ENCODE data around the gene CEBPB. TPM values are rescaled to one million over a fixed set of nuclear protein-coding genes. Genes with fewer than 3 reads are reported as not detected.

Gene CEBPB
- total RNA-seq, 1 experiment from 2014 or later, result 22.6 TPM

DNA sequence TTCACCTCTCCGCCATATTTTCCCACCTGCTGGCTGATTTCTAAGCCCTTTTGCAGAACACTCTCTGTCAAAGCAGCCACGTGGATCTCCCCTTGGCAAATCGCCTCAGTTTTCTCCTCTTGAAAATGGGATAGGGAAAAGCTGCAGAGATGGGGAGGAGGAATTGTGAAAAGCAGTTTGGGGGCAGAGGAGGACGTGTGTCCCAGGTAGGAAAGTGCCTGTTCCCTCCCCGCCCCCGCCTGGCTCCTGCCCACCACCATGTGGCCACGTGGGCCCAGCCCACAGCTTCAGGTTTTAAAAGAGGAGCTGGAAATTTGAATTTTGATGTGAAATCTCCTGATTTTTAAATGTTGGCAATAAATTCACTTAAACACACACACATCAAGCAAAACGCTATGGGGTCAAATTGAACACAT lies 3.6 kb upstream of the CEBPB start:
- no peak overlapping the region for H3K27ac ChIP-seq (ENCODE audit: insufficient read length, low read depth, low read length)
- no peak overlapping the region for H3K4ac ChIP-seq (ENCODE audit: low read depth, low read length)
- H3K4me2 ChIP-seq (ENCODE audit: insufficient read depth, insufficient read length, low read length), result no peak overlapping the region
- H3K9me3 Mint-ChIP-seq, result no peaks in the 10 kb centered on the region; a peak in 3 of 5 replicates
- no peak overlapping the region for H2BK5ac ChIP-seq (ENCODE audit: insufficient read length, low read length)
- H4K5ac ChIP-seq (ENCODE audit: insufficient read length, low read depth, low read length), result no peak overlapping the region
- H3K79me2 ChIP-seq (ENCODE audit: insufficient read depth, low read length), result no peaks in the 10 kb centered on the region
- H3K9ac ChIP-seq (ENCODE audit: extremely low read depth, insufficient read length, low read length), result no peak overlapping the region
- no CpG with 5 or more reads among the region's 8 CpGs for WGBS (ENCODE audit: extremely low coverage, insufficient read length, low lambda C conversion rate)
- H2BK20ac ChIP-seq (ENCODE audit: low read depth, low read length, poor library complexity, severe bottlenecking), result no peak overlapping the region
- H3K4me1 ChIP-seq (ENCODE audit: insufficient read depth, low read length), result no peaks in the 10 kb centered on the region
- H3K27me3 Mint-ChIP-seq (ENCODE audit: low read depth), result peaks cover 11% of the 10 kb centered on the region
- H3K9me3 ChIP-seq (ENCODE audit: control insufficient read depth, low read depth, low read length), result no peaks in the 10 kb centered on the region
- no peak overlapping the region; a peak in 1 of 5 replicates for H3K4me3 Mint-ChIP-seq
- no peak for DNase-seq
- no peak overlapping the region for H4K91ac ChIP-seq (ENCODE audit: insufficient read length, low read depth, low read length)
- H3K23ac ChIP-seq (ENCODE audit: insufficient read length, low read depth, low read length), result no peak overlapping the region
- no peak overlapping the region for H3K14ac ChIP-seq (ENCODE audit: insufficient read depth, low read length)
- H3K79me1 ChIP-seq (ENCODE audit: insufficient read depth, low read depth, low read length, poor library complexity, severe bottlenecking), result no peaks in the 10 kb centered on the region
- H2BK120ac ChIP-seq (ENCODE audit: low read depth, low read length, poor library complexity, severe bottlenecking), result no peak overlapping the region
- TF ChIP-seq, protein P1, sequence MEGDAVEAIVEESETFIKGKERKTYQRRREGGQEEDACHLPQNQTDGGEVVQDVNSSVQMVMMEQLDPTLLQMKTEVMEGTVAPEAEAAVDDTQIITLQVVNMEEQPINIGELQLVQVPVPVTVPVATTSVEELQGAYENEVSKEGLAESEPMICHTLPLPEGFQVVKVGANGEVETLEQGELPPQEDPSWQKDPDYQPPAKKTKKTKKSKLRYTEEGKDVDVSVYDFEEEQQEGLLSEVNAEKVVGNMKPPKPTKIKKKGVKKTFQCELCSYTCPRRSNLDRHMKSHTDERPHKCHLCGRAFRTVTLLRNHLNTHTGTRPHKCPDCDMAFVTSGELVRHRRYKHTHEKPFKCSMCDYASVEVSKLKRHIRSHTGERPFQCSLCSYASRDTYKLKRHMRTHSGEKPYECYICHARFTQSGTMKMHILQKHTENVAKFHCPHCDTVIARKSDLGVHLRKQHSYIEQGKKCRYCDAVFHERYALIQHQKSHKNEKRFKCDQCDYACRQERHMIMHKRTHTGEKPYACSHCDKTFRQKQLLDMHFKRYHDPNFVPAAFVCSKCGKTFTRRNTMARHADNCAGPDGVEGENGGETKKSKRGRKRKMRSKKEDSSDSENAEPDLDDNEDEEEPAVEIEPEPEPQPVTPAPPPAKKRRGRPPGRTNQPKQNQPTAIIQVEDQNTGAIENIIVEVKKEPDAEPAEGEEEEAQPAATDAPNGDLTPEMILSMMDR (conservative IDR thresholded peaks at IDR 0.05), result no peak
- no peaks in the 10 kb centered on the region for H3K23me2 ChIP-seq (ENCODE audit: insufficient read length, low read depth, low read length, poor library complexity, severe bottlenecking)
- no peaks in the 10 kb centered on the region for H3K27me3 ChIP-seq (ENCODE audit: insufficient read depth, low read length)
- H4K8ac ChIP-seq (replicated peaks; ENCODE audit: insufficient read length, low read depth, low read length), result no peak overlapping the region
- no peak overlapping the region for H2AFZ ChIP-seq (ENCODE audit: low read length)
- no peak overlapping the region for H2BK15ac ChIP-seq (ENCODE audit: low read depth, low read length)
- H2BK12ac ChIP-seq (ENCODE audit: insufficient read length, low read depth, low read length), result no peak overlapping the region
- no peak overlapping the region for H3T11ph ChIP-seq (ENCODE audit: low read length)
- H3K4me1 Mint-ChIP-seq, result peaks cover 16 to 29% of the 10 kb centered on the region in 2 experiments
- H3K18ac ChIP-seq (ENCODE audit: insufficient read length, low read depth, low read length), result no peak overlapping the region
- H3K56ac ChIP-seq (ENCODE audit: insufficient read length, low read depth, low read length), result no peak overlapping the region
- no peaks in the 10 kb centered on the region for H3K36me3 Mint-ChIP-seq (ENCODE audit: insufficient read depth in 1 of 3, low read depth in 3 of 3)
- no peaks in the 10 kb centered on the region for H4K20me1 ChIP-seq (ENCODE audit: control insufficient read depth, insufficient read depth, insufficient read length)
- H3K27ac Mint-ChIP-seq, result no peak overlapping the region
- H2AK5ac ChIP-seq (ENCODE audit: insufficient read length, low read length), result no peak overlapping the region
